Sigmoid colon (tissue), 4 donors: ENCODE results near the gene ARHGDIB.

Source experiments
- EP300 ChIP-seq, 4 donors: sonication (generic); formaldehyde crosslinking; IDR thresholded peaks; one replicate each; pipeline ENCODE4 v1.6.1; 2017; ENCODE audit warnings: antibody characterized with exemption in 4 of 4
- POLR2A ChIP-seq, 2 donors: fragments of 450-650 bp; IDR thresholded peaks; one replicate each; pipeline ENCODE4 v1.6.1; 2016; ENCODE audit warnings: antibody characterized with exemption in 2 of 2, mild to moderate bottlenecking in 2 of 2, moderate library complexity in 2 of 2
- TF ChIP-seq, protein P1 (sequence below), 4 experiments: fragments of 450-650 bp in 3 of 4; fragments of 200-600 bp in 1 of 4; IDR thresholded peaks; one replicate each; pipeline ENCODE4 v1.5.1; 2016 to 2019; ENCODE audit warnings: antibody characterized with exemption in 4 of 4, mild to moderate bottlenecking in 3 of 4, moderate library complexity in 2 of 4

DNA sequence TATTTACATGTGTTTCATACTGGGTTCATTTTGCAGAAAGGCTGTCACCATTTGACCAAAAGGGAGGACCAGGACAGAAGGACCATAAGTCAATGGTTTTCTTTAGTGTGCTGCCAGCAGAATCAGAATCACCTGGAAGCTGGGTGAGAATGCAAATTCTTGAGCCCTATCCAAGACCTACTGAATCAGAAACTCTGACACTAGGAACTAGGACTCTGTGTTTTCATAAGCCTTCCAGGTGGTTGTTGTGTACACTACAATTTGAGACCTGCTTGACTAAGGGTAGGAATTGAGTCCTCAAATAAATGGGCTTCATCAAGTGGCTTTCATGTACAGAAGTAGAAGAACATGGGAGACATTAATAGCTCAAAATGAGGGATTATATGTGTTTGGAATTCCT is 43.7 kb upstream of the ARHGDIB start:
- TF ChIP-seq EP300 (IDR thresholded peaks at IDR 0.05): no peak
- TF ChIP-seq POLR2A (IDR thresholded peaks at IDR 0.05): no peak
- TF ChIP-seq, protein P1, sequence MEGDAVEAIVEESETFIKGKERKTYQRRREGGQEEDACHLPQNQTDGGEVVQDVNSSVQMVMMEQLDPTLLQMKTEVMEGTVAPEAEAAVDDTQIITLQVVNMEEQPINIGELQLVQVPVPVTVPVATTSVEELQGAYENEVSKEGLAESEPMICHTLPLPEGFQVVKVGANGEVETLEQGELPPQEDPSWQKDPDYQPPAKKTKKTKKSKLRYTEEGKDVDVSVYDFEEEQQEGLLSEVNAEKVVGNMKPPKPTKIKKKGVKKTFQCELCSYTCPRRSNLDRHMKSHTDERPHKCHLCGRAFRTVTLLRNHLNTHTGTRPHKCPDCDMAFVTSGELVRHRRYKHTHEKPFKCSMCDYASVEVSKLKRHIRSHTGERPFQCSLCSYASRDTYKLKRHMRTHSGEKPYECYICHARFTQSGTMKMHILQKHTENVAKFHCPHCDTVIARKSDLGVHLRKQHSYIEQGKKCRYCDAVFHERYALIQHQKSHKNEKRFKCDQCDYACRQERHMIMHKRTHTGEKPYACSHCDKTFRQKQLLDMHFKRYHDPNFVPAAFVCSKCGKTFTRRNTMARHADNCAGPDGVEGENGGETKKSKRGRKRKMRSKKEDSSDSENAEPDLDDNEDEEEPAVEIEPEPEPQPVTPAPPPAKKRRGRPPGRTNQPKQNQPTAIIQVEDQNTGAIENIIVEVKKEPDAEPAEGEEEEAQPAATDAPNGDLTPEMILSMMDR (IDR thresholded peaks at IDR 0.05): no peak
